Measurements from ENCODE around the gene ZNF512B.
"Not testable (repeated sequence)": the region's sequence is repeated elsewhere in the genome, so short reads cannot be mapped to it uniquely, and the experiment has no call there.

The ZNF512B gene, protein sequence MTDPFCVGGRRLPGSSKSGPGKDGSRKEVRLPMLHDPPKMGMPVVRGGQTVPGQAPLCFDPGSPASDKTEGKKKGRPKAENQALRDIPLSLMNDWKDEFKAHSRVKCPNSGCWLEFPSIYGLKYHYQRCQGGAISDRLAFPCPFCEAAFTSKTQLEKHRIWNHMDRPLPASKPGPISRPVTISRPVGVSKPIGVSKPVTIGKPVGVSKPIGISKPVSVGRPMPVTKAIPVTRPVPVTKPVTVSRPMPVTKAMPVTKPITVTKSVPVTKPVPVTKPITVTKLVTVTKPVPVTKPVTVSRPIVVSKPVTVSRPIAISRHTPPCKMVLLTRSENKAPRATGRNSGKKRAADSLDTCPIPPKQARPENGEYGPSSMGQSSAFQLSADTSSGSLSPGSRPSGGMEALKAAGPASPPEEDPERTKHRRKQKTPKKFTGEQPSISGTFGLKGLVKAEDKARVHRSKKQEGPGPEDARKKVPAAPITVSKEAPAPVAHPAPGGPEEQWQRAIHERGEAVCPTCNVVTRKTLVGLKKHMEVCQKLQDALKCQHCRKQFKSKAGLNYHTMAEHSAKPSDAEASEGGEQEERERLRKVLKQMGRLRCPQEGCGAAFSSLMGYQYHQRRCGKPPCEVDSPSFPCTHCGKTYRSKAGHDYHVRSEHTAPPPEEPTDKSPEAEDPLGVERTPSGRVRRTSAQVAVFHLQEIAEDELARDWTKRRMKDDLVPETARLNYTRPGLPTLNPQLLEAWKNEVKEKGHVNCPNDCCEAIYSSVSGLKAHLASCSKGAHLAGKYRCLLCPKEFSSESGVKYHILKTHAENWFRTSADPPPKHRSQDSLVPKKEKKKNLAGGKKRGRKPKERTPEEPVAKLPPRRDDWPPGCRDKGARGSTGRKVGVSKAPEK

DNA sequence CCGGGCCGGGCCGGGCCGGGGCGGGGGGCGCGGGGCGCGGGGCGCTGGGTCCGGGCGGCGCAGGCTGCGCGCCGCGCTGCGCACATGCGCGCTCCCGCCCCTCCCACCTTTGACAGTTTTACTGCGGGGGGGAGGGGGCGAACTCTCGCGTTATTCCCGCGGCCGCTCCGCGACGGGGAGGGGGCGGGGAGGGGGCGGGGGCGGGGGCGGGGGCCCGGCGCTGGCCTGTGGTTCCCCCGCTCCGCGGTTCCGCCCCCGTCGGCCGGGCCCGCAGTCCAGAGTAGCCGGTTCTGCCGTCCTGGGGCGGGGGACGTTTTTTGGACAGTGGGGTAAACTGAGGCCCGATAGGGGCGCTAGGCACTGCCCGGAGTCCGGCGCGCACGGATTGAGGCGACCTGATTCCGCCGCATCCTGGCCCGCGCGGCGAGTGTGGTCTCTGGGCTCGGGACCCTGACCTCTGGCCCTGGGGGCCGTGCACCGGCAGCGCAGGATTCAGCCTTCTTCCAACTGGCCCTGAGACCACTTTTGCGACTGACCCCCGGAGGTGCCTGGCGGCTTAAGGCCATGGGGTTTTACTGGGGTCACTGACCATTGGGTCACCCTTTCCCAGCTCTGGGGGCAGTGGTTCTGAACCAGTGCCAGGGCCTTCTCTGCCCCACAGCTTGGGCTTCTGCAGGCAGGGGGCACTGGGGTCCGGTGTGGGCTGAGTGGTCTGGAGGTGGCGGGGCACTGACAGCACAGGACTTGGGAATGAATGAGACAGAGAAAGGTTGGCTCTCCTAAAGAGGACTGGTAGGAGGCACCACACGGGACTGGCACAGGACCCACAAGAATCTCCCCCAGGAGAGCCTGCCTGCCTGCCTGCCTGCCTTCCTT lies at the start of gene ZNF512B:
TSS of gene ZNF512B (minus strand) at position 93 of the 876 bp plus-strand sequence. CDS start 1,980 bp downstream, outside the sequence.
- peak; percentile 60 for DNase-seq

DNA sequence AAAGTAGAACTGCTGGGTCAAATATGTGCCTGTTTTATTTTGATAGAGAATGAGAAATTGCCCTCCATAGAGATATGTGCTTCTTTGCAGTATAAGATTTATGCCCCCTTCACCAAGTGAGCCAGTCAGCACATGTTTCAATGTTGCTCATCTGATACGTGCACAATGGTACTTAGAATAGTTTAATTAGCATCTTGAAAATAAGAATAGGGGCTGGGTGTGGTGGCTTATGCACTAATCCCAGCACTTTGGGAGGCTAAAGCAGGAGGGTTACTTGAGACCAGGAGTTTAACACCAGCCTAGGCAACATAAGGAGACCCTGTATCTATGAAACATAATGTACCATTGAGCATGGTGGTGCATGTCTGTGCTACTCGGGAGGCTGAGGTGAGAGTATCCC lies 45.9 kb upstream of the ZNF512B start:
- DNase-seq = no peak

DNA sequence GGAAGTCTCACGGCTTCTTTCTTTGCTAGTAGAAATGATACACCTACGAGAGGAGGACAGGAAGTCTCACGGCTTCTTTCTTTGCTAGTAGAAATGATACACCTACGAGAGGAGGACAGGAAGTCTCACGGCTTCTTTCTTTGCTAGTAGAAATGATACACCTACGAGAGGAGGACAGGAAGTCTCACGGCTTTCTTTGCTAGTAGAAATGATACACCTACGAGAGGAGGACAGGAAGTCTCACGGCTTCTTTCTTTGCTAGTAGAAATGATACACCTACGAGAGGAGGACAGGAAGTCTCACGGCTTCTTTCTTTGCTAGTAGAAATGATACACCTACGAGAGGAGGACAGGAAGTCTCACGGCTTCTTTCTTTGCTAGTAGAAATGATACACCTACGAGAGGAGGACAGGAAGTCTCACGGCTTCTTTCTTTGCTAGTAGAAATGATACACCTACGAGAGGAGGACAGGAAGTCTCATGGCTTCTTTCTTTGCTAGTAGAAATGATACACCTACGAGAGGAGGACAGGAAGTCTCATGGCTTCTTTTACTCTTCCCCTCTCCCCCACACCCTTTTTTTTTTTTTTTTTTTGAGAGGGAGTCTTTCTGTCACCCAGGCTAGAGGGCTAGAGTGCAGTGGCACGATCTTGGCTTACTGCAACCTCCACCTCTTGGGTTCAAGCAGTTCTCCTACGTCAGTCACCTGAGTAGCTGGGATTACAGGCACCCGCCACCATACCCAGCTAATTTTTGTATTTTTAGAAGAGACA lies 42.8 kb upstream of the ZNF512B start:
- DNase-seq = not testable (repeated sequence)

DNA sequence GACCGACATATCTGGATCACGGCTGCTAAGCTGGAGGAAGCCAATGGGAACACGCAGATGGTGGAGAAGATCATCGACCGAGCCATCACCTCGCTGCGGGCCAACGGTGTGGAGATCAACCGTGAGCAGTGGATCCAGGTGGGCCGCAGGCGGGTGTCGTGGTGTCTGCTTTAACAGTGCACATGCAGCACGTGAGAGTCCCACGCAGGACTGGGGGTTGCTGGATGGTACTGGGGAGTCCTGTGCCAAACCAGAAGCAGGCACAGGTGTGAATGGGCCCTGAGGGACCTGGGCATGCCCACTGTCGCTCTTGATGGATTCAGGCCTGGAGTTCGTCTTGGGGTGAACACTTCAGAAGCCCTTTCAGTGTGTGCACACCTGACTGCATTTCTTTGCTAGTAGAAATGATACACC lies 41.6 kb upstream of the ZNF512B start:
- no peak for DNase-seq

DNA sequence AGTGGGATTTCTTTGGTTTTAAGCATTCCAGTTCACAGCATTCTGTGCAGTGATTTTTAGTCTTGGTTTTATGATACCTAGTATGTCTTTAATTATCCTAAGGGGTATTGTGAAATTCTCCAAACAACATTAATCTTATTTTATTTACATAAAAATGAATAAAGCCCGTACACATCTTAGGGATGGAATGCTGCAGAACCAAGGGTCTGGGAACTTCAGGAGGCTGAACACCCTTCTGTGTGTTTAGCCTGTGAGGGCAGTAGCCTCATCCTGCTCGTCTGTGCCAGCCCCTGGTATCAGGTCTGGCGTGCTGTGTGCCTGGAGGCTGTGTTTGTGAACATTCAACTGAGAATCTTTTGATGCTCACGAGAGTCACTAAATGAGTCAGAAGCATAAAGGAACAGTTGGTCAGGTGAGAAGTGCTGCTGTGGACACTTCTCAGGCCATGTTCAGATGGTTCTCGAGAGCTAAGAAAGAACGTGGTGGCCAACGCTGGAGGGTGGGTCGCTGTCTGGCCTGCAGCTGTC lies 41.0 kb upstream of the ZNF512B start:
- DNase-seq = no peak

DNA sequence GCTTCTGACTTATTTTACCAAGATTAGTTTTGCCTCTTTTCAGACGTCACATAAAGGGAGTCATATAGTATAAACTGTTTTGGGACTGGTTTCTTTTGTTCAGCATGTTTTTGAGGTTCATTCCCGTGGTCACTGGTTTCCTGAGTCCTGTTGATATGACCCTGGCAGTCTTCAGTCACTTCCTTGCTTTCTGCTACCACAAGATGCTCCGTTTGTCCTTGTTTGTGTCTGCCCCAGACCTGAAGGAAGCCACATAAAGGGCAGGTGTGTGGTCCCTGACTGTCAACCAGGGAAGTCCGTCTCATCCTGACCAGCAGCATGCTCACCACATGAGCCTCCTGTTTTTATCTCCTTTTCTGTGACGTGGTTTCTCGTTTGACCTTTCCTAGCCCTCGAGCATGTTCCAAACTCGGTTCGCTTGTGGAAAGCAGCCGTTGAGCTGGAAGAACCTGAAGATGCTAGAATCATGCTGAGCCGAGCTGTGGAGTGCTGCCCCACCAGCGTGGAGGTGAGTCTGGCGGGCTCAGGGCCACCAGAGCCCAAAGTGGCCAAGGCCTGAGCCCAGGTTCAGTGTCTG lies 40.2 kb upstream of the ZNF512B start:
- DNase-seq = no peak

DNA sequence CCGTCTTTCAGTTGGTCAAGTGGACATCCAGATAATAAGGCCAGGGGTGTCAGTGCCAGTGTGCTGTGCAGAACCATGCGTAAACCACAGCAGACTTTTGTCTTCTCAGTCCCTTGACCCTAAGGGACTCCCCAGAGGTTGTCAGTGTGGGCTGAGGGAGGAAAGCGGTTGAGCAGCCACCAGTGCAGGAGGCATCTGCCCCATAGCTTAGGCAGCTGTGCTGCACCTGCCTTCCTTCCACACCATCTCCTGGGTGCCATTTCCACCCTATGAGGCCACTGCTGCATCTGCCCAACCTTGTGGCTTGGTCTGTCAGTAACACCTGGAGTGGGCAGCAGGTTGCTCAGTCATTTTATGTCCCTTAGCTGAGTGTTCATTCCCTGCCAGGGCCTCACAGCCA lies 37.2 kb upstream of the ZNF512B start:
- DNase-seq = no peak

DNA sequence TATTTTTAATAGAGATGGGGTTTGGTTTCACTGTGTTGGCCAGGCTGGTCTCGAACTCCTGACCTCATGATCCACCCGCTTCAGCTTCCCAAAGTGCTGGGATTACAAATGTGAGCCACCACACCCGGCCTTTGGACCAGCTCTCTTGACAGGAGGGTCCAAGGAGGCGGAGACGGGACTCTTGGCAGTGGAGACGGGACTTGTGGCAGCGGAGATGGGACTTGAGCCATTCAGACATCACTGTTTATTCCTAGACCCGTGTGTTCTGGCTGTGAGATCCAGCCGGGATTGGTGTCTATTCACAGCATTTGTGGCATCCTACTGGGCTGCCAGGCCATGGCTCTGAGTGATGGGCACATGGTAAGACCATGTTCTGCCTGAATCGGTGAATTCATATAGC lies 36.8 kb upstream of the ZNF512B start:
- DNase-seq = no peak

DNA sequence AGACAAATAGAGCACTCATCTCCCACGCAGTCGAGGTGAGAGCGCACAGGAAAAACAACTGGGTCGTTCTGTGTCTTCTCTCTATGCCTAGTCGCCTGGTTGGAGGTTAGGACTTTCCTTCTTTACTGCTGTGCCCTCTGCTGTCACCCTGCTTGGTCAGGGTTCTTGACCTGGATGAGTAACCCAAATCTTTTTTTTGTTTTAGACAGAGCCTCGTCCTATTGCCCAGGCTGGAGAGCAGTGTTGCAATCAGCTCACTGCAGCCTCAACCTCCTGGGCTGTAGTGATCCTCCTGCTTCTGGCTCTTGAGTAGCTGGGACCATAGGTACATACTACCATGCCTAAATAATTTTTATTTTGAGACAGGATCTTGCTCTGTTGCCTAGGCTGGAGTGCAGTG lies 35.7 kb upstream of the ZNF512B start:
- no peak for DNase-seq

DNA sequence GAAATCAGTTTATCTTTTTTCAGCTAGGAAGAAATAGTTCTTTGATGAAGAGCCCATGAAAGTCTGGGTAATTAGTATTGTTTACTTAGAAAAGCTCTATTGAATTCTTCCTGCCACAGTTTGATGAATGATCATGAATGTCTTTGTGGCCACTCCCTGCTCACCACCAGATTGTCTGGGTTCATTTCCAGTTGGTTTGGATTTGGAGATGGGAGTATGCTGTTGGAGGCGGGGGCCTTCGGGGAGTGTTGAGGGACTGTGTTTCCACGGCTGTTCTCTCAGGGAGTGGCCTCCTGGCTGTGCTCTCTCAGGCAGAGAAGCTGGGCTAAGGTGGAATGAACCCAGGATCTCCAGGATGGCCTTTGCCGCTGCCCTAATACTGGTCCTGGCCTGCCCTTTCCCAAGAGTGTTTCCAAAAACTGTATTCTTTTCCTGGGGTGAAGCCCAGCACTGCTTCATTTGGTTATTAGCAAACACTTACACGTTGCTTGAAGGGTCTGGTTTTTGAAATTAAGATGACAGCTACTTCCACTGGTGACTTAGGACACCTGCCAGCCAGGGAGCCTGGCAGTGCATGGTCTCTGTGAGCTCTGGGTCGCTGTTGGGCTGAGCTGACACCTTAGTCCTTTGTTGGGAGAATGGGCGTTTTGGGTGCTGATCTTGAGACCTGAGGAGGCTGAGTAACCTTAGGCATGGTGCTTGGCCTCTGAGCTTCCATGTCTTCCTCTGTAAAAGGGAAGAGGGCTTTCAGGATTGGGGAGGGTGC lies 34.4 kb upstream of the ZNF512B start:
- DNase-seq = no peak

DNA sequence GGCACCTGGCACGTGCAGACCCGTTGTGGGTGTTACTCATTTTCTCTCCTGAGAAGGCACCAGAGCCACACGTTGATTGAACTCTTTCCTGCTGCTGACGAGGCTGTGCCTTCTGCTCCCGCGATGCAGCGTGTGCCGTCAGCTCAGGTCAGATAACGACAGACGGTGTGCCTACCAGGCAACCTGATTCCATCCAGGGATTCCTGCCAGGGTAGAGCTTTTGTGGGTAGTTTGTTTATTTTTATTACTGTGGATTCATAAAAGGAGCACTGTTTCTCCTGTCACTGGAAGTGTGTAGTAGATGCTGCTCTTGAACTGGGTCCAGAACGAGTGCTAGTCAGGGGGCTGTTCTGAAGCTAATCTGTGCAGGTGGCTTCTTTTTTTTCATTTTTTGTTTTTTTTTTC lies 31.9 kb upstream of the ZNF512B start:
- no peak for DNase-seq

DNA sequence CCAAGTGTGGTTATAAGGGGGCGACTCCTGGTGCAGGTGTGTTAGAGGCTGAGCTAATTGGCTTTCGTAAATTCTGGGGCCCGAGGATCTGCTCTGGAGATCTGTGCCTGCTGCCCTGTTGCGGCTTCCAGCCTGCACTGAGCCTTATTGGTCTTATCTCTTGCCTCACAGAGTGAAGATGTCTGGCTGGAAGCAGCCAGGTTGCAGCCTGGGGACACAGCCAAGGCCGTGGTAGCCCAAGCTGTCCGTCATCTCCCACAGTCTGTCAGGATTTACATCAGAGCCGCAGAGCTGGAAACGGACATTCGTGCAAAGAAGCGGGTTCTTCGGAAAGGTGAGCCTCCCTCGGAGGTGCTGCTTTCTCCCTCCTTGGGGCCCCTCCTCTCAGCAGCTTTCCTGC lies 31.2 kb upstream of the ZNF512B start:
- DNase-seq = no peak

DNA sequence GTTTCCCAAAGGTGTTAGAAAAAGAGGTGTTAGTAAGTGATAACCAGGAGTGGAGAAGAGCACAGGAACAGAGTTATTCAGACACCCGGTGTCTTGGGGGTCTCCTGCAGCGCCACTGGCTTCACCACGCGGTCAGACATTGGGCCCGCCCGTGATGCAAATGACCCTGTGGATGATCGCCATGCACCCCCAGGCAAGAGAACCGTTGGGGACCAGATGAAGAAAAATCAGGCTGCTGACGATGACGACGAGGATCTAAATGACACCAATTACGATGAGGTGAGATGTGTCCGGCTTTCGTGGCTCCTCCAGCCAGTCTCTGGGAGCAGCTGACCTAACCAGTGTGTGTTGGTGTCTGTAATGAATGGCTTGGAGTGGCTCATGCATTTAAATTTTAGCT lies 13.2 kb upstream of the ZNF512B start:
- no peak for DNase-seq

DNA sequence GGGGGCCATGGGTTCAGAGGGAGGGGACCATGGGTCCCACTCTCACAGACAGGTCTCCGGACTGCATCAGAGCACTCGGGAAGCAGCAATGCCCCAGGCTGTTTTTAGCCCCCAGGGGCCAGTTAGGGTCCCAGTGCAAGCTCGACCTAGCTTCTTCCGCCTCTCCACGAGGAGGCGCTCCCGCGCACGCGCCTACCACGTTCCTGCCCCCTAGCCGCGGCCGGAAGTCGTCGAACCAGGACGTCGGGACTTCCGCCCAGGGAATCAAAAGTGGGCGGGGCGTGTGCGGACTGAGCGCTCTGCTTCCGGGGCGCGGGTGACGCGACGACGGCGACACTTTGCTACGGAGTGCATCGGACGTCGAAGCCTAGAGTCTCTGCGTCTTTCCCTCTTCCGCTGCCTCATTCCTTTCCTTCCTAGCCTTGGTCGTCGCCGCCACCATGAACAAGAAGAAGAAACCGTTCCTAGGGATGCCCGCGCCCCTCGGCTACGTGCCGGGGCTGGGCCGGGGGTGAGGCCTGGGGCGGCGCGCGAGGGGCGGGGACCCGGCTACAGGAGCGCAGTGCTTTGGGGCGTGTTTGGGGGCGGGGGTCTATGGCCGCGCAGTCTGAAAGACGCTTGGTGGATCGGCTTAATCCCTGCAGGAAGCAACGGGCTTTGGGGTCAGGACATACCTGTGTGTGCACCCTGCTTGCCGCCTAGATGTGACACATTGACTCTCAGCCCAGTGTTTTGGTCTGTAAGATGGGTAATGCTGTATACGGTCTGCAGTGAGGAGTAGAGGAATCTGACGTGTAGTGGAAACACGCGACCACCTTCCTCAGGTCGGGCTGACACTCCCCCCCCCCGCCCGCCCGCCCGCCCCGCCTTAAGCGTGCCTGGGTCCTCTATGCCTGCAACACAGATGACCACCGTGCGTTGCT lies 11.3 kb upstream of the ZNF512B start, which contains the start of gene PRPF6:
TSS of gene PRPF6 (plus strand) at position 327 of the 923 bp plus-strand sequence. CDS start at position 441, 114 bp downstream.
- peak; percentile 96 for DNase-seq

DNA sequence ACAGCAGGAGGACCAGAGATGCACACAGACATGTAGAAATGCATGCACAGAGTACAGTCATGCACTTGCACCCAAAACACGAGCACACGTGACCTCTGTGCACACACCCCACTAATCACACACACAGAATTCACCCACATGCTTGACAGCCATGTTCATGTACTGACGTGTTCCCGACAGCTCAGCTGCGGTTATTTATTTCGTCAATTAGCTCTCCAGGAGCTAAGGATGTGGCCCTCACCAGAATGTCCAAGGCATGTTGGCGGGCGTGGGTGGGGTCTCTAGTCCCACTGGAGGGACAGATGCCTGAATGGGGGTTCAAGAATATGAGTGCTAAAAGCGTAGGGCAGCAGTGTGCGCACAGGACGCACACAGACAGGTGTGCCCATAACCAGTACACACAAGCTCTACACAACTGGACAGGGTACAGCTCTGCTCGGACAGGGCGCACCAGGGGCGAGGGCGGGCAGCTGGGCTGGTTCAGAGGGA lies 10.6 kb upstream of the ZNF512B start:
- DNase-seq = no peak

DNA sequence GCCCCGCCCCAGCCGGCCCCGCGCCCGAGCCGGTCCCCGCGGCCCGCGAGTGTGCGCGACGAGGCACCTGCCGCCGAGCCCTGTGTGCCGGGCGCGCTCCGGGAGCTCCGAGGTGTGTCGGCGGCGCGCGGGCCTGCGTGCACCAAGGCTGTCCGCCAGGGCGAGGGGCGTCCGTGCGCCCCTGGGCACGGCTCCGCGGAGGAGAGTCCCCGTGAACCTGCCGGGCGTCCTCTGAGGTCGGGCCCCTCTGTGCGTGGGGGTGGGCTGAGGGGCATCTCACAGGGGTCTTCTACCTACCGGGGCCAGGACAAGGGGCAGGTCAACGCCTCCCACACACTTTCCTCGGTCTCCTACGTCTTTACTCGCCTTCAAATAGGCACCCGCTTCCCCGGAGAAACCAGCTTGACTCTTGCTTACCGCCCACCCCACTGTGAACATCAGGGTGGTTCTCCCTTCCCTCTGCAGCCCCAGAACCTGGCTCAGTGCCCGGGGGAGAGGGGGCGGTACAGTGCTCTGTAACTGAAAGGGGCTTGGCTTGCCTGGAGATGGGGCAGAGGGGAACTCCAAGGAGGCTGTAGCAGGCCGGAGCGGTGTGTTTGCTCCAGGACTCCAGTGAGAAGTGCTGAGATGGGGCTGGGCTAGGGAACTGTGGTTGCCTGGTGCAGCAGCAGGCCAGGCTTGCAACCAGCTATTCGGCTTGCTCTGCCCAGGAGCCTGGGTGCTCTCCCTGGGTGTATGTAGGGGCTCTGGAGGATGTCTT lies 10.0 kb upstream of the ZNF512B start, which contains the start of gene SAMD10:
TSS of gene SAMD10 (minus strand) at position 86 of the 760 bp plus-strand sequence. CDS start 175 bp downstream, outside the sequence.
- DNase-seq = peak; percentile 55

DNA sequence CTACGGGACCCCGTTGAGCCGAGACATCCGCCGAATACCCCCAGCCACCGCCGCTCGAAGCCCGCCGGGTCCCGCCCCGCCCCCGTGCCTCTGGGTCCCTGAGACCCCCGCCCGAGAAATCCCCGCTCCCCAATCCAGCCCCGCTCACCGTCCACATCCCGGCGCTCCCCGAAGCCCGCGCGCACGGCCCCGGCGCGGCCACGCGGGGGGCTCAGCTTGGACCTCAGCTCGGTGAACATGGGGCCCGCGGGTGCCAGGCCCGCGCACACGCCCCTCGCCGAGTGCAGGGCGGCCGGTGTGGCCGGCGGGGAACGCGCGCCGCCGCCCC lies 9.5 kb upstream of the ZNF512B start:
- DNase-seq = no peak

Data from CD4-positive, alpha-beta T cell treated with Interferon gamma for 1 hour (primary cell).